ENCODE results near the gene GLIPR1L2.

Gene GLIPR1L2

DNA sequence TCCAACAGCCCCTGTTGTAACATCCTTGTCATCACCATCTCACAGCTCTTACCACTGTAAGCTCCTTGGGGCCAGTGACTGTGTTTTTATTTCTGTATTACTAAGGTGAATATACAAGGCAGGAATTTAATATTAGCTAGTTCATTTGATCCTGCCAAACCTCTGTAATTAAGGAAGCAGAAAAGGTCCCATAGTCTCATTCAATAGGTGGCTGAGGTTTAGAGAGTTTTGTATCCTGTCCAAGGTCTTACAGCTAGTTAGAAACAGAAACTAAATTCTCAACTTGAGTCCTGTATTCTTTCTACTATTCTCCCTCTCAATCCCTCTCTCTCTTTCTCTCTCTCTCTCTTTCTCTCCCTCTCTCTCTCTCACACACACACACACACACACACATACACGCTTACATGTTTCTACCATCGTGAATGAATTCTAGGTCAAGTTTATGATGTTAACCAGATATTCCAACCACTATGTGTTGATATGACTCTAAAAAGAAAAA lies 89.1 kb downstream of the GLIPR1L2 start:
- no peak for FAIRE-seq

DNA sequence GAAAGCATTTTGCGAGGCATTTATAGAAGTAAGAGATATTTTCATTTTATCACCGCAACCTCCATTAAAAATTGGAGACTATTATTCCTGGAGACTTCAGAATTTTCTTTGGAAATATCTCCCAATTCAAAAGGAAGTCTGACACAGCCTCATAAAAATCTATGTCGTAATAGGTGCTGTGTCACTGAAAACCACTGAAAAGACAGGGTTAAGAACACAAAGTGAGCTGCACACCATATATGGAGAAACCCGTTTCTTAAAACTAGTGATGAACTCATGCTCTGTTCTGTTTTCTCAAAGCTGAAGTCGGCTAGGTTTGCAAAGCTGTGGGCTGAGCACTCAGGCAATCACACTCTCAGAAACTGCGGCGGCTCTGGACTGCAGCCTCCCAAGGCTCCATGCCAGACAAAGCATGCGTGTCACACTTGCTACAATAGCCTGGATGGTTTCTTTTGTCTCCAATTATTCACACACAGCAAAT lies 89.6 kb downstream of the GLIPR1L2 start, which contains the start of gene GLIPR1:
Gene GLIPR1, plus strand, starts transcription at position 287 of the 481 bp plus-strand sequence. Its CDS starts 126 bp downstream, at position 413.
- peak; percentile 67 for FAIRE-seq

DNA sequence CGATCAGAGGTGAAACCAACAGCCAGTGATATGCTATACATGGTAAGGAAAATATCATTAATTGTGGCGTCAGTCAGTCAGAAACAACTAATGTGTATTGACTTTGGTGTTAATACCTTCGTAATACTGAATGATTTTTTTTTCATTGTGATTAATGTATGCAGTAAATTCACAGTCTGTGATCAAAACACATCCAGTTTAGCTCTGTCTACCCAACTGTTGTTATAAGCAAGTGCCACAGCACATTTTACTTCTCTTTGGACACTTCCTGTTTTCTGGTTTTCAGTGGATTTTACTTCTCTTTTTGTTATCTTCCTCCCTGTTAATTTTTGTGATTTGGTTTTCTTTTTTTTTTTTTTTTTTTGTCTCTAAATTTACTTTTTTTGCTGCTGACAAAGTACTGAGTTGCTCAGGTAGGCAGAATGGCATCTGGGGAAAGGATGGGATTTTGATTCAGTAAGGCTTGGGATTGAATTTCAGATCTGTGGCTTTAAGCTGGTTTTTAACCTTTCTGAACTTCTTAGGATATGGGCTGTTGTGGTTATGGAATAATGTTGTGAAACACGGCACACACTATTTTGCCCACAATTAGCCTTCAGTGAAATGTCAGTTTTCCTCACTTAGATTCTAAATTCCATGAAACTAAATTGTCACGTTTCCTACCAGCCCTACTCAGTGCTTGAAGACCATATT lies 90.3 kb downstream of the GLIPR1L2 start:
- no peak for FAIRE-seq

DNA sequence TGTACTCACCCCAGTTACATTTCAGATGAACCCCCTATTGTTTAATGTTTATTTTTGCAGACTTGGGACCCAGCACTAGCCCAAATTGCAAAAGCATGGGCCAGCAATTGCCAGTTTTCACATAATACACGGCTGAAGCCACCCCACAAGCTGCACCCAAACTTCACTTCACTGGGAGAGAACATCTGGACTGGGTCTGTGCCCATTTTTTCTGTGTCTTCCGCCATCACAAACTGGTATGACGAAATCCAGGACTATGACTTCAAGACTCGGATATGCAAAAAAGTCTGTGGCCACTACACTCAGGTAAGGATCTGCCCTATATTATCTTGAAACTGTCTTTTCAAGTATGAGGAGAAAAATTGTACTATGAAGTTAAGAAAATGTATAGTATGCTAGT lies 90.9 kb downstream of the GLIPR1L2 start:
- FAIRE-seq, result no peak

Measured in A204.1 (cell line).